ENCODE results near the gene KRT36. TPM values are rescaled to one million over a fixed set of nuclear protein-coding genes. Genes with fewer than 3 reads are reported as not detected.
A peak's percentile ranks its signal among the peaks of the same experiment; 100 is the strongest.

The KRT36 gene
- polyA plus RNA-seq, 10 donors: not detected

DNA sequence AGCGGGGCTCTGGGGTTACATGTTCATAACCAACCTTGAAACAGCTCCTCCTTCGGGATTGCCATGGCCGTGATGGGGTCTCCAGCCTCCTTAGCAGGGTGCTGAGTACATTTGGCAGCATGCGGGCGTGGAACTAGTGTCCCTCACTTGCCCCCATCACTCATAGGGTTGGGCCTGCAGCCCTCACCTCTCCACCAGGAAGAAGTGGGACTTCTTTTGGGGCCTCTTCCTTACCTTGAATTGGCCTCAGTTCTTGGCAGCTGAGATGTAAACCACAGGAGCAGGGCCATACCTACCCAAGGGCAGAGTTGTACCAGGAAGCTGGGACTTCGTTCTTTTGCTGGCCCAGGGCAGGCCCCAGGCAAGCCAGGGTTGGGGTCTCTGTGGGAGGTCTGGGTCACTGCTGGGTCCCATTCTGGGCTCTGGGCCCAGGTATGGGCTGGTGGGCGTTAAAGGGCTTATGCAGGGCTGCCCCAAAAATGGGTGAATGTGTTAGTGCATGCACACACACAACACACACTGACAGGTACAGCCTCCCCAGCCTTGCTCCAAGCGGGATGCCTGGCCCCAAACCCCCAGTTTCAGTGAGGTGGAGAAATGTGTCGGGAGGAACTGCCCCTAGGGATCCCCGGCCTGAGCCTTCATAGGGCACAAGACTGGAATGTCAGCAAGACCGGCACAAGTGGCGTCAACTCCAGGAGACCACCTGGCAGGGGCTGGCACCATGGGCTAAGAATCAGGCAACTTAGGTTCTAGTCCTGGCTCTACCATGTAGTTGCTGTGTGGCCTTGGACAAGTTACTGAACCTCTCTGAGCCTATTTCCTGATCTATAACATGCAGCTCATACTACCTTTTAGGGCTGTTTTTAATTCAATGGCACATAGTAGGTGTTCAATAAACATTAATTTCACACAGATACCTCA, 32.9 kb upstream of the KRT36 start:
- no peak for DNase-seq

DNA sequence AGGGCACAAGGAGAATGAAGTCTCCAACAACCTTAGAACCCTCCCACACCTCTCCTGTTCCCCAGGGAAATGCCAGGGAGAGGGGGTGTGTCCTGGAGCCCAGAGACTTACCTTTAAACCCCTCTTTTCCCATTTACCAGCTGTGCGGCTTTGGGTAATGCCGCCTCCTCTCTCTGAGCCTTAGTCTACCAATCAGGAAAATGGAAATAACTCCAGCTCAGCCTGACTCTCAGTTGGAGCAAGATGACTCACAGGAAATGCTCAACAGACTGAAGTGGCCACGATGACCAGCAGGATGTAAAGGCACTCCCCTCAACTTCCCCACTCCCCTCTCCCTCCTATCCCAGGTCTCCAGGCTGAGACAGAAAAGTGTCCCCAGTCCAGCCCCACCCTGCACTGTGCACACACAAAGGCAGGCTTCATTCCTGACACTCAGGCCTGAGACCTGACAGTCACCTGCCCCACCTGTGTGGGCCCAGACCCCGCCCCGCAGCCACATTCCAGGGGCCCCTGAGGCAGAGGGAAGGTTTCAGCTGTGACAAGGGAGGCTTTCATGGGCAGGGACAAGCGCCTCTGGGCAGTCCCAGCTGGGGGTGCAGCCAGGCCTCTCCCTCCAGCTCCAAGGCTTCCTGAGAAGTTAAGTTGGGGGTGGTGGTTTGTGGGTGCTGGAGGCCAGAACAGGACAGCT, 32.0 kb upstream of the KRT36 start:
- peak in 1 of 3 donors; percentile 43 for DNase-seq

GRCh38 chr17:41520821-41521521, 31.3 kb upstream of the KRT36 start:
- DNase-seq: no peak

- peak in 1 of 3 donors; percentile 16 for DNase-seq
Observed at GRCh38 chr17:41519501-41520224, 30.0 kb upstream of the KRT36 start.

- no peak for DNase-seq
Observed at GRCh38 chr17:41518789-41519449, 29.2 kb upstream of the KRT36 start, which contains the start of gene KRT15. KRT15 (minus strand) TSS chr17:41518890; CDS start chr17:41518827, 63 bp downstream.

DNA sequence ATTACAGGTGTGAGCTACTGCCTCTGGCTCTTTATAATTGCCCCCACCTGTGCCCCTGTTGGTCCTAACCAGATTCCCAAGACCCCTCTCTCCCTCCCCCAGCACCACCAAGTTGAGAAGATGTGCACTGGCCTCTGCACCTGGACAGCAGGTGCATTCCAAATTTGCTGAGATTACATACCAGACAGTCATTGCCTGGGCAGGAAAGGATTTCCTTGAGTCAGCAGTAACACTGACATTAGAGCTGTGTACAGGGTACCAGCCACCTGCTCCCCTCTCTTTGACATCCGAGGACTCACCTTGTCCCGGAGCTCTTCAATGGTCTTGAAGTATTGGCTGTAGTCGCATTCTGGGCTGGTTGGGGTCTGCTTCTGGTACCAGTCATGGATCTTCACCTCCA, 28.3 kb upstream of the KRT36 start:
- DNase-seq: no peak

GRCh38 chr17:41516830-41517283, 27.1 kb upstream of the KRT36 start:
- no peak for DNase-seq

DNA sequence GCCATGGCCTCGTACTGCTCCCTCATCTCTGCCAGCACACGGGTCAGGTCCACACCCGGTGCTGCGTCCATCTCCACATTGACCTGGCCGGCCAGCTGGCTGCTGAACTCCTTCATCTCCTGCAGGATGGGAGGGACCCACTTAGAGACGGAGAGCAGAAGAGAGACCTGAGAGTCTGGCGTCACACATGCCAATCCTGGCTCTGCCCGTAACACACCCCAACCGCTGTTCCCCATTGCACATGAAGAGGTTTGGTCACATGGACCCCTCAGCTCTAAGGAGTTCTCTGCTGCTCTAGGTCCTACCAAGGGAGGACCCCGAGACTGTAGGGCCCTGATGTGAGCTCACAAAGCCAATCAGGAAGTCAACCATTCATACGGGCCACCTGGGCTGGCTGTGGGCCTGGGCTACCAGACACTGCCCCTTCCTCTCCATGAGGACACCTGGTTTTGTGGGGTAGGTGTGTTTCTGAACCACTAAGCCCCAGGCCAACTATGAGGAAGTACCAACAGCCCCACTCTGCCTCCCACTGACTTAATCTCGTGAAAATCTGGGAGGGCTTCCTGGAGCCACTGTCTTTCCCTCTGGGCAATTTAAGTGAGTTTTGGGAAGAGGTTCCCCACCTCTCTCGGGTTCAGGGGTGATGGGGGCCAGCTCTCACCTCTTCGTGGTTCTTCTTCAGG, 26.6 kb upstream of the KRT36 start:
- no peak for DNase-seq

DNA sequence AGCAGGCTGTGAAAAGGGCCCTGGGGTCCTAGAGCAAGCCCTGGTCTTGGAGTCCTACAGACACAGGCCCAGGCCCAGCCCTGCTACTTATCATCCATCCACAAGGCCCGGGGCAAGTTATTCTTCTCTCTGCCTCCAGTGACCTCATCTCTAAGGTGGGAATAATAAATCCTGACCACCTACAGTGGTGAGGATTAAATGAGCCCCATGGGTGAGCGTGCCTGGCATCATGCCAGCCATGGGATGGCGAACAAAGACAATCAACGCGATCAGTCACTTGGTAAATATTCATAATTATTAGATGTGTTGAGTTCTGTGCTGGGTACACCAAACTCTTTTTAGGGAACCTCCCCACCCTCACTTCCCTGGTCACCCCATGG, 23.4 kb upstream of the KRT36 start:
- no peak for DNase-seq

DNA sequence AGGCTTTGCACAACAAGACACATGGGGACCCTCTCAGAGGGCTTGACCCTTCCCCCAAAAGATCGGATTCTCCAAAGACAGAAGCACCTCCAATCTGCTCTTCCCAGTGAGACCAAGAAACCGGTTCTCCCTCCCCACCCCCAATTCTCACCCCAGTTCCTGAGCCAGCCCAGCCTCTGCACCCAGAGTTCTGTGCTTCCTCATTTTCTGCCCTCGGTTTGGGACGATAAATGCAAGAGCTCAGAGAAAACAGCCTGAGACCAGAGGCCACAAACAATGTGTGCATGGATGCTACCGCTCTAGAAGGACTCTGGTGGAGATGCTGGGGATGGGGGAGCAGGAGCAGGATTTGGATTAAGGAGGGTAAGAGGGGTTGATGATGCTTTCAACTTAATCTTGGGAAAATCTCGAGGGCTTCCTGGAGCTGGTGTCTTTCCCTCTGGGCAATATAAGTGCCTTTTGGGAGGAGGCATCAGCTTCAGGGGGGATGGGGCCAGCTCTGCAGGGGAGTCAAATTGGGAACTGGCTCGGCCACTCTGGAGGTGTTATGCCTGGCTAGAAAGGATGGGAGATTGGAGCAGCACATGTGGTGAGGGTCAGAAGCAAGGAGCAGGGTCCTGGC, 22.9 kb upstream of the KRT36 start:
- DNase-seq: no peak

GRCh38 chr17:41511716-41512115, 22.0 kb upstream of the KRT36 start:
- DNase-seq: no peak

- DNase-seq: no peak
Observed at GRCh38 chr17:41511116-41511515, 21.4 kb upstream of the KRT36 start.

- DNase-seq: no peak
Observed at GRCh38 chr17:41510251-41511065, 20.7 kb upstream of the KRT36 start.

GRCh38 chr17:41507315-41507880, 17.7 kb upstream of the KRT36 start:
- DNase-seq: no peak

DNA sequence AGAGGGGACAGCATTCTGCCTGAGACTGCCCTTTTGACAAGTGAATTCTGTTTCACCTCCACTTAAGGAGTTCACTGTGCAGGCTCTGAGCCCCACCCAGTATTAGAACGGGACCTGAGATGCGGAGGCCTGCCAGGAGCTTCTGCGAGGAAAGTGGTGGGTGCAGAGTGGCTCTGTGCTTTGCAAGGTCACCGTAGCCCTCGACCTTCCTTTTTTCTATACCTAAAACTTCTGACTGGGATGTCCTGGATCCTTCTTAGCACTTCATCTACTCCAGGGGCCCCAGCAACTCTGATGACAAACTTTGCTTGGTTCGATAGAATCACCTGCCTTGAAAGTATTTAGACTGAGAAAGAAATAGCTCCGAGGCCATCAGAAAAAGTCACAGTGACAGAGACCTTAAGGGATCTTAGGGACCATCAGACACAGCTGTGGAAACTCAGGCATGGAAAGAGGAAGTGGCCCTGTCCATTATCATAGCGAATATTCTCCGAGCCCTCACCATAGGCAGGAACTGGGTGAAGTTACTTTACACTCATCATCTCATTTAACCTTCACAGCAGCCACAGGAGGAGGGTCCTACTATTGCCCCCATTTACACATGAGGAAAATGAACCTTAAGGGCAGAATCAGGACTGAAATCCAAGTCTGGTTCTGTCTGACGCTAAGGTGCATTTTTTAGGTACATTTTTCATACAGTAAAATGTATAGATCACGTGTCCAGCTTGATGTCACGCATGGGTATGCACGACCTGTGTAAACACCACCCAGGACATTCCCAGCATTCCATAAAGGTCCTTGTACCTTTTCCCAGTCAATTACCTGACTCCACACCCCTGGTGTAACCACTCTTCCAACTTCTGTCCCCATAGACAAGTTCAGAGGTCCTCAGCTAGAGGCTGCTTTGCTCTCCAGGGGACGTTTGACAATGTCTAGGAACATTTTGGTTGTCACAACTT, 16.4 kb upstream of the KRT36 start:
- no peak for DNase-seq

GRCh38 chr17:41505007-41505808, 15.5 kb upstream of the KRT36 start, which contains the start of gene KRT13:
KRT13 (minus strand) TSS chr17:41505612; CDS start chr17:41505550, 62 bp downstream.
- DNase-seq: no peak

All from muscle of back (tissue), 11 donors.